SK-N-MC (cell line): ENCODE measurements around the gene DDX6.
"Not testable (repeated sequence)": the region's sequence is repeated elsewhere in the genome, so short reads cannot be mapped to it uniquely, and the experiment has no call there.

ENCODE experiments used
- EZH2 ChIP-seq: fragments of 200-600 bp; sonication (generic); IDR thresholded peaks from one replicate; pipeline ENCODE4 v1.6.1; 2017; ENCODE audit warnings: antibody characterized with exemption
- POLR2AphosphoS5 ChIP-seq: IDR thresholded peaks from 2 replicates; pipeline ENCODE4 v1.6.1; 2012; ENCODE audit warnings: mild to moderate bottlenecking, low read depth, low read length, borderline replicate concordance

DNA sequence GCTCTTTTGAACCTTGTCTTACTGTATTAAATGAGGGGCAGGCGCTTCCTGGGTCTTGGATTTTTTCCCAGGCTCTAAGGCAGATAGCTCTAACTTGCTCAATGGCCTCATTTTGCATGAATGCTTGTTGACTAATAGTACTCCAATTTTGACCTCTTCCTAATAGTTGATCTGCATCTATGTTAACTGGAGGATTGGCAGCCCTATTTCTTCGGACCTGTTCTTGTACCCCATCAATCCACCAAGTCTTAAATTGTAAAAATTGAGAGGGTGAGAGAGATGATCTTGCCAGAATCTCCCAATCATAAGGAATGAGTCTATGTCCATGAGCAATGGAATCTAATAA lies 63.3 kb downstream of the DDX6 start:
- TF ChIP-seq EZH2, POLR2AphosphoS5: not testable (repeated sequence)
